ENCODE measurements around the gene FLAD1. TPM values are rescaled to one million over a fixed set of nuclear protein-coding genes. Genes with fewer than 3 reads are reported as not detected.

The FLAD1 gene
- total and polyA plus RNA-seq, 2 experiments from 2014 or later, result 74.5 to 75.0 TPM

DNA sequence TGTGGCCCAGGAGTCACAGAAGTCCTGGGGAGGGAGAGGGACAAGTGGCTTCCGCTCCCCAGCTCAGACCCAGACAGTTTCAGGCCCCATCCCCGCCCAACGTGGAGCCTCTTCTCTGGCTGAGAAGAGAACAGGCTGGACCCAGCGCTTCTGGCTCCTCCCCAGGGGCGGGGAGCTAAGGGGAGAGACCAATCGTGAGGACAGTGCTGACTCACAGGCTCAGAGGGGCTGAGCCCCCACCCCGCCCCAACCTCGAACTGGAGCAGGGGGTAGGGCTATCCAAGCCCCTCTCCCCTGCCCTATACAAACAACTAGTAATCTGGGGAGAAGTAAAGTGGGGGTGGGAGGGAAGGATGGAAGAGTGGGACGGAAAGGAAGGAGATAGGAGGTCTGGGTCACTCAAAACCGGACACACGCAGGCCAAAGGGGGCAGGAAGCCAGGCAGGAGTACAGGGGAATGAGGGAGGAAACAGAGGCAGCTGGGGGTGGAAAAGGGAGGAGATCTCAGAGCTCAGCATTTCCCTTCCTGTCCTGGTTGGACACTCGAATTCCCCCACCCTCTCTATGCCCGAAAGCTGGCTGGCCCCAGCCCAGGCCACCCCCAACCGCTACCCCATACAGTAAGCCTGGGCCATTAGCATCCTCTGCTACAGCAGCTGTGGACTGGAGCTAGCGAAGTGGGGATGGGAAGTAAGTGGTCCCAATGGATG lies 12.4 kb upstream of the FLAD1 start, which contains the start of gene SHC1:
Gene SHC1, minus strand, starts transcription at position 117 of the 710 bp plus-strand sequence. CDS start 221 bp downstream, outside the sequence.
- Histone ChIP-seq H3K27ac (ENCODE audit: low read depth) (peak within 1 kb of the TSS; percentile 97), H3K36me3 (ENCODE audit: insufficient read depth) (peaks cover 18% of the 10 kb centered on the region), H4K20me1 (replicated peaks; ENCODE audit: insufficient read depth) (peaks cover 15% of the 10 kb centered on the region), H3F3A (replicated peaks; ENCODE audit: low read depth) (peaks cover 25% of the 10 kb centered on the region), H3K79me2 (replicated peaks; ENCODE audit: insufficient read depth) (peaks cover 51% of the 10 kb centered on the region), H3K9me2 (ENCODE audit: insufficient read depth) (no peaks in the 10 kb centered on the region), H3K4me1 (ENCODE audit: insufficient read depth) (peaks cover 16% of the 10 kb centered on the region), H3K4me3 (peak within 1 kb of the TSS; percentile 82), H3K4me2 (peak within 1 kb of the TSS; percentile 90), H3K27me3 (ENCODE audit: insufficient read depth) (no peaks in the 10 kb centered on the region), H2AFZ (no peak within 1 kb of the TSS)
- Mint-ChIP-seq H3K36me3 (ENCODE audit: low read depth) (peaks cover 40% of the 10 kb centered on the region), H3K4me3 (no peak within 1 kb of the TSS), H3K9me3 (peaks cover 3% of the 10 kb centered on the region; the same call in 1 of the 3 replicates), H3K27me3 (ENCODE audit: insufficient read depth, low read depth, poor library complexity) (peaks cover 14% of the 10 kb centered on the region), H3K27ac (peak within 1 kb of the TSS; percentile 88), H3K4me1 (peaks cover 36% of the 10 kb centered on the region)
- TF ChIP-seq STAT1 (IDR thresholded peaks at IDR 0.05; ENCODE audit: unreplicated experiment), result no peak
- TF ChIP-seq, protein P1, sequence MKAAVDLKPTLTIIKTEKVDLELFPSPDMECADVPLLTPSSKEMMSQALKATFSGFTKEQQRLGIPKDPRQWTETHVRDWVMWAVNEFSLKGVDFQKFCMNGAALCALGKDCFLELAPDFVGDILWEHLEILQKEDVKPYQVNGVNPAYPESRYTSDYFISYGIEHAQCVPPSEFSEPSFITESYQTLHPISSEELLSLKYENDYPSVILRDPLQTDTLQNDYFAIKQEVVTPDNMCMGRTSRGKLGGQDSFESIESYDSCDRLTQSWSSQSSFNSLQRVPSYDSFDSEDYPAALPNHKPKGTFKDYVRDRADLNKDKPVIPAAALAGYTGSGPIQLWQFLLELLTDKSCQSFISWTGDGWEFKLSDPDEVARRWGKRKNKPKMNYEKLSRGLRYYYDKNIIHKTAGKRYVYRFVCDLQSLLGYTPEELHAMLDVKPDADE (IDR thresholded peaks at IDR 0.05), result peak; percentile 70
- TF ChIP-seq POLR2AphosphoS5 (IDR thresholded peaks at IDR 0.05; ENCODE audit: low read depth), result peak; percentile 97
- ATAC-seq (peak; percentile 57), DNase-seq (ENCODE audit: low spot score) (peak; percentile 97)

DNA sequence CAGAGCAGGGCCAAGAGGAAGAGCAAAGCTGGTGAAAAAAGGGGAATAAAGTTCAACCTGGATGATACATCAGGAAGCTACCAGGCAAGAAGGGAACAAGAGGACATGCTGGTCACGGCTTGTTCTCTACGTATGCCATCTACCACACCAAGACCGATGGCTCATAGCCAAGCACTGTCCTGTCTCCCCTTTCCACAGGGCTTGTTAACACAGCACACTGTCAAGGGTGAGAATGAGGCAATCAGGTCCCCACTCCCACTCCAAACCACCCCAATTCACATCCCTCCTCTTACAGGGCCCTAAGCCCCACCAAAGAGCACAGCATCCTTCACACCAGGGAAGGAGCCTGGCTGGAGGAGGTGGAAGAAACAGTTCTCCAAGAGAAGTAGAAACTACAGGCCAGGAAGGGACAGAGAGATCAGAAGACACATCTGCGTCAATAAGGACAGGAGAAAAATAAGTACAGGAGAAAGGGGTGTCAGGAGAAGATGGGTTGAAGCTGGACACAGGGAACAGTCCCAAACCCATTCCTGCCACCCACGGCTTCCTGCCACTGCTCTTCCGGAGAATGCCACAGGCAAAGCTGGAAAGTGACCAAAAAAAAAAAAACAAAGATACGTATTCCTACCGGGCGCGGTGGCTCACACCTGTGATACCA lies 11.7 kb upstream of the FLAD1 start:
- no peak overlapping the region for H3K27ac Mint-ChIP-seq
- peaks cover 36% of the 10 kb centered on the region for H3K4me1 Mint-ChIP-seq
- H3K4me3 ChIP-seq, result peak overlapping the region; percentile 82
- peaks cover 3% of the 10 kb centered on the region; the same call in 1 of the 3 replicates for H3K9me3 Mint-ChIP-seq
- peaks cover 37% of the 10 kb centered on the region for H3K36me3 Mint-ChIP-seq (ENCODE audit: low read depth)
- peak overlapping the region; percentile 90 for H3K4me2 ChIP-seq
- H3K27ac ChIP-seq (ENCODE audit: low read depth), result peak overlapping the region; percentile 97
- H3K27me3 ChIP-seq (ENCODE audit: insufficient read depth), result no peaks in the 10 kb centered on the region
- no peak overlapping the region for H3K4me3 Mint-ChIP-seq
- no peaks in the 10 kb centered on the region for H3K9me2 ChIP-seq (ENCODE audit: insufficient read depth)
- no peak overlapping the region for H2AFZ ChIP-seq
- H3K79me2 ChIP-seq (replicated peaks; ENCODE audit: insufficient read depth), result peaks cover 58% of the 10 kb centered on the region
- no peak for DNase-seq (ENCODE audit: low spot score)
- H3K36me3 ChIP-seq (ENCODE audit: insufficient read depth), result peaks cover 12% of the 10 kb centered on the region
- H4K20me1 ChIP-seq (replicated peaks; ENCODE audit: insufficient read depth), result peaks cover 20% of the 10 kb centered on the region
- H3F3A ChIP-seq (replicated peaks; ENCODE audit: low read depth), result peaks cover 22% of the 10 kb centered on the region
- peaks cover 14% of the 10 kb centered on the region for H3K27me3 Mint-ChIP-seq (ENCODE audit: insufficient read depth, low read depth, poor library complexity)
- TF ChIP-seq, protein P1 (IDR thresholded peaks at IDR 0.05), result no peak
- TF ChIP-seq STAT1 (IDR thresholded peaks at IDR 0.05; ENCODE audit: unreplicated experiment) (no peak), EZH2 (IDR thresholded peaks at IDR 0.05; ENCODE audit: low read depth, unreplicated experiment) (no peak), NANOG (IDR thresholded peaks at IDR 0.05; ENCODE audit: borderline replicate concordance) (no peak)
- TF ChIP-seq, protein P2, sequence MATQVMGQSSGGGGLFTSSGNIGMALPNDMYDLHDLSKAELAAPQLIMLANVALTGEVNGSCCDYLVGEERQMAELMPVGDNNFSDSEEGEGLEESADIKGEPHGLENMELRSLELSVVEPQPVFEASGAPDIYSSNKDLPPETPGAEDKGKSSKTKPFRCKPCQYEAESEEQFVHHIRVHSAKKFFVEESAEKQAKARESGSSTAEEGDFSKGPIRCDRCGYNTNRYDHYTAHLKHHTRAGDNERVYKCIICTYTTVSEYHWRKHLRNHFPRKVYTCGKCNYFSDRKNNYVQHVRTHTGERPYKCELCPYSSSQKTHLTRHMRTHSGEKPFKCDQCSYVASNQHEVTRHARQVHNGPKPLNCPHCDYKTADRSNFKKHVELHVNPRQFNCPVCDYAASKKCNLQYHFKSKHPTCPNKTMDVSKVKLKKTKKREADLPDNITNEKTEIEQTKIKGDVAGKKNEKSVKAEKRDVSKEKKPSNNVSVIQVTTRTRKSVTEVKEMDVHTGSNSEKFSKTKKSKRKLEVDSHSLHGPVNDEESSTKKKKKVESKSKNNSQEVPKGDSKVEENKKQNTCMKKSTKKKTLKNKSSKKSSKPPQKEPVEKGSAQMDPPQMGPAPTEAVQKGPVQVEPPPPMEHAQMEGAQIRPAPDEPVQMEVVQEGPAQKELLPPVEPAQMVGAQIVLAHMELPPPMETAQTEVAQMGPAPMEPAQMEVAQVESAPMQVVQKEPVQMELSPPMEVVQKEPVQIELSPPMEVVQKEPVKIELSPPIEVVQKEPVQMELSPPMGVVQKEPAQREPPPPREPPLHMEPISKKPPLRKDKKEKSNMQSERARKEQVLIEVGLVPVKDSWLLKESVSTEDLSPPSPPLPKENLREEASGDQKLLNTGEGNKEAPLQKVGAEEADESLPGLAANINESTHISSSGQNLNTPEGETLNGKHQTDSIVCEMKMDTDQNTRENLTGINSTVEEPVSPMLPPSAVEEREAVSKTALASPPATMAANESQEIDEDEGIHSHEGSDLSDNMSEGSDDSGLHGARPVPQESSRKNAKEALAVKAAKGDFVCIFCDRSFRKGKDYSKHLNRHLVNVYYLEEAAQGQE (IDR thresholded peaks at IDR 0.05; ENCODE audit: unreplicated experiment), result no peak
- ATAC-seq, result no peak
- H3K4me1 ChIP-seq (ENCODE audit: insufficient read depth), result peaks cover 23% of the 10 kb centered on the region

Measured in GM23338 (cell line).